HepG2 (cell line): Measurements from ENCODE around the gene MEX3A. TPM values are rescaled to one million over a fixed set of nuclear protein-coding genes. Genes with fewer than 3 reads are reported as not detected.

Experiments
- BCL6 ChIP-seq: IDR thresholded peaks from 2 replicates; pipeline ENCODE4 v1.6.1; 2016; ENCODE audit warnings: missing genetic modification reagents, missing compliant biosample characterization
- GATAD2A ChIP-seq: IDR thresholded peaks from 2 replicates; pipeline ENCODE4 v1.6.1; 2016
- MAFG ChIP-seq: sonication (generic); formaldehyde crosslinking; IDR thresholded peaks from 2 replicates; pipeline ENCODE4 v1.5.1; 2020; ENCODE audit warnings: mild to moderate bottlenecking, missing genetic modification reagents
- MIXL1 ChIP-seq: IDR thresholded peaks from 2 replicates; pipeline ENCODE4 v1.6.1; 2016
- NAIF1 ChIP-seq: sonication (generic); formaldehyde crosslinking; IDR thresholded peaks from 2 replicates; pipeline ENCODE4 v1.5.0; 2020; ENCODE audit warnings: mild to moderate bottlenecking, missing genetic modification reagents, borderline replicate concordance
- NPAS2 ChIP-seq: sonication (generic); formaldehyde crosslinking; IDR thresholded peaks from 2 replicates; pipeline ENCODE4 v1.8.0; 2022; ENCODE audit warnings: mild to moderate bottlenecking, missing genetic modification reagents, borderline replicate concordance
- RXRA ChIP-seq: sonication (generic); formaldehyde crosslinking; IDR thresholded peaks from 2 replicates; pipeline ENCODE4 v1.5.1; 2020; ENCODE audit warnings: missing genetic modification reagents
- SP140L ChIP-seq: sonication (generic); formaldehyde crosslinking; IDR thresholded peaks from 2 replicates; pipeline ENCODE4 v1.4.0; 2020; ENCODE audit warnings: missing genetic modification reagents, borderline replicate concordance
- ZC3H4 ChIP-seq: sonication (generic); formaldehyde crosslinking; IDR thresholded peaks from 2 replicates; pipeline ENCODE4 v1.4.0; 2020; ENCODE audit warnings: missing genetic modification reagents, borderline replicate concordance
- ZFY ChIP-seq: sonication (generic); formaldehyde crosslinking; IDR thresholded peaks from 2 replicates; pipeline ENCODE4 v1.4.0; 2020; ENCODE audit warnings: missing genetic modification reagents
- ZNF501 ChIP-seq: sonication (generic); formaldehyde crosslinking; IDR thresholded peaks from 2 replicates; pipeline ENCODE4 v1.5.1; 2020; ENCODE audit warnings: mild to moderate bottlenecking, moderate library complexity, missing genetic modification reagents
- polyA plus RNA-seq, 8 experiments: library from polyadenylated mRNA; depleted of rRNA in 3 of 8; stranded (reverse) in 7 of 8; unstranded in 1 of 8; fragments of >200 nt; fragmentation: Illumina TruSeq in 4 of 8; extraction: Trizol in 4 of 8; gene quantifications; 2 replicates each; pipeline versions ENCODE4 v1.2.1 to v1.2.3, GENCODE V29; 2011 to 2016; ENCODE audit warnings: low read depth in 4 of 8, missing spikeins in 1 of 8, mixed read lengths in 1 of 8; ENCODE audit not compliant: insufficient read depth in 1 of 8
- total RNA-seq, 5 experiments: library from RNA; depleted of rRNA; stranded (reverse); fragments of >200 nt; fragmentation: Illumina TruSeq; extraction: Trizol; gene quantifications; 2 replicates each; pipeline ENCODE4 v1.2.3, GENCODE V29; 2016; ENCODE audit warnings: low read depth in 1 of 5
- TF ChIP-seq, protein P1 (sequence below): sonication (generic); formaldehyde crosslinking; IDR thresholded peaks from 2 replicates; pipeline ENCODE4 v1.4.0; 2020; ENCODE audit warnings: missing genetic modification reagents
- TF ChIP-seq, protein P2 (sequence below): sonication (generic); formaldehyde crosslinking; IDR thresholded peaks from 2 replicates; pipeline ENCODE4 v1.4.0; 2020; ENCODE audit warnings: missing genetic modification reagents, borderline replicate concordance
- TF ChIP-seq, protein P3 (sequence below), 2 experiments: sonication (generic) in 1 of 2; formaldehyde crosslinking in 1 of 2; IDR thresholded peaks; 2 replicates each; pipeline versions ENCODE4 v1.4.0 to v1.6.1; 2016 to 2020; ENCODE audit warnings: borderline replicate concordance in 1 of 2, low read depth in 1 of 2, mild to moderate bottlenecking in 1 of 2, missing genetic modification reagents in 1 of 2
- TF ChIP-seq, protein P4 (sequence below): sonication (generic); formaldehyde crosslinking; IDR thresholded peaks from 2 replicates; pipeline ENCODE4 v1.5.1; 2020; ENCODE audit warnings: mild to moderate bottlenecking, missing genetic modification reagents, moderate library complexity

MEX3A gene
- total and polyA plus RNA-seq, 2 of the 13 experiments (the other 11 are each of a cell fraction or from before 2014, with no cell fraction given) = 7.6 to 9.1 TPM

DNA sequence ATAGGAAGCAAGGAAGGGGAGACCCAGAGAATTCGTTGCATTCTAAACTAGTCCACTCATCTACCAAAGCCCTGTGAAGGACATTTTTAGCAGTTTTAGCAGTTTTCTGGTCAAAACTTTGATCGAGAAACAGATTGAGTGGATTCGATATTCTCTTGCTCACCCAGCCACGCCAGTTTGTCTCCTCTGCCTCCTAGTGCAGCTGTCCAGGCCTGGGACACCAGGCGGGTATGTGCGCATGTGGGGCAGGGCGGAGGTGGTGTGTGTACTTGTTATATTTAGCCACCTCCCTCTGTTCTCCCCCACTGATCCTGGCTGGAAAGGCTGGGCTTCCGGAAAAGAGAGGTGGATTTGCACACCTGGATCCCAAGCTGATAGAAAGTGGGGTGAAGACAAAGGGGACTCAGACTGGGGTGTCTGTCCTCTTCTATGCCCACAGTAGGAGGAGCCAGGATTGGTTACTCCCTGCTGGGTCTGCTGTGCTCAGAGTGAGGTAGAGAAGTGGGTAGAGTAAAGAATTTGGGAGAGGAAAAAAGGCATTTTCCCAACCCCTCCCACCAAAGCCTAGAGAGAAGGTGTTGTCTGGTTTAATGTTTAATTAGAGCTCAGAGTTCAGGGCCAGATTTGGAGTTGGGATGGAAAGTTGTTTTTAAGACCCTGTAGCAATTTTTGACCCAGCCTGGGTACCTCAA lies 36.1 kb upstream of the MEX3A start (continued):
- TF ChIP-seq, protein P1, sequence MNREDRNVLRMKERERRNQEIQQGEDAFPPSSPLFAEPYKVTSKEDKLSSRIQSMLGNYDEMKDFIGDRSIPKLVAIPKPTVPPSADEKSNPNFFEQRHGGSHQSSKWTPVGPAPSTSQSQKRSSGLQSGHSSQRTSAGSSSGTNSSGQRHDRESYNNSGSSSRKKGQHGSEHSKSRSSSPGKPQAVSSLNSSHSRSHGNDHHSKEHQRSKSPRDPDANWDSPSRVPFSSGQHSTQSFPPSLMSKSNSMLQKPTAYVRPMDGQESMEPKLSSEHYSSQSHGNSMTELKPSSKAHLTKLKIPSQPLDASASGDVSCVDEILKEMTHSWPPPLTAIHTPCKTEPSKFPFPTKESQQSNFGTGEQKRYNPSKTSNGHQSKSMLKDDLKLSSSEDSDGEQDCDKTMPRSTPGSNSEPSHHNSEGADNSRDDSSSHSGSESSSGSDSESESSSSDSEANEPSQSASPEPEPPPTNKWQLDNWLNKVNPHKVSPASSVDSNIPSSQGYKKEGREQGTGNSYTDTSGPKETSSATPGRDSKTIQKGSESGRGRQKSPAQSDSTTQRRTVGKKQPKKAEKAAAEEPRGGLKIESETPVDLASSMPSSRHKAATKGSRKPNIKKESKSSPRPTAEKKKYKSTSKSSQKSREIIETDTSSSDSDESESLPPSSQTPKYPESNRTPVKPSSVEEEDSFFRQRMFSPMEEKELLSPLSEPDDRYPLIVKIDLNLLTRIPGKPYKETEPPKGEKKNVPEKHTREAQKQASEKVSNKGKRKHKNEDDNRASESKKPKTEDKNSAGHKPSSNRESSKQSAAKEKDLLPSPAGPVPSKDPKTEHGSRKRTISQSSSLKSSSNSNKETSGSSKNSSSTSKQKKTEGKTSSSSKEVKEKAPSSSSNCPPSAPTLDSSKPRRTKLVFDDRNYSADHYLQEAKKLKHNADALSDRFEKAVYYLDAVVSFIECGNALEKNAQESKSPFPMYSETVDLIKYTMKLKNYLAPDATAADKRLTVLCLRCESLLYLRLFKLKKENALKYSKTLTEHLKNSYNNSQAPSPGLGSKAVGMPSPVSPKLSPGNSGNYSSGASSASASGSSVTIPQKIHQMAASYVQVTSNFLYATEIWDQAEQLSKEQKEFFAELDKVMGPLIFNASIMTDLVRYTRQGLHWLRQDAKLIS (CRISPR knock-in tag) = no peak
- TF ChIP-seq MAFG (no peak), BCL6 (CRISPR knock-in tag) (peak; percentile 12; the same call in 1 of the 2 replicates), NPAS2 (no peak), NAIF1 (CRISPR knock-in tag) (no peak), ZFY (CRISPR knock-in tag) (peak; percentile 75), MIXL1 (CRISPR knock-in tag) (peak; percentile 56), GATAD2A (peak; percentile 40), RXRA (peak; percentile 50; the same call in 1 of the 2 replicates), SP140L (CRISPR knock-in tag) (no peak), ZC3H4 (0 out of 2 replicates have a peak, but pooled peaks have one; percentile 27), ZNF501 (CRISPR knock-in tag) (0 out of 2 replicates have a peak, but pooled peaks have one; percentile 25)
- TF ChIP-seq, protein P2, sequence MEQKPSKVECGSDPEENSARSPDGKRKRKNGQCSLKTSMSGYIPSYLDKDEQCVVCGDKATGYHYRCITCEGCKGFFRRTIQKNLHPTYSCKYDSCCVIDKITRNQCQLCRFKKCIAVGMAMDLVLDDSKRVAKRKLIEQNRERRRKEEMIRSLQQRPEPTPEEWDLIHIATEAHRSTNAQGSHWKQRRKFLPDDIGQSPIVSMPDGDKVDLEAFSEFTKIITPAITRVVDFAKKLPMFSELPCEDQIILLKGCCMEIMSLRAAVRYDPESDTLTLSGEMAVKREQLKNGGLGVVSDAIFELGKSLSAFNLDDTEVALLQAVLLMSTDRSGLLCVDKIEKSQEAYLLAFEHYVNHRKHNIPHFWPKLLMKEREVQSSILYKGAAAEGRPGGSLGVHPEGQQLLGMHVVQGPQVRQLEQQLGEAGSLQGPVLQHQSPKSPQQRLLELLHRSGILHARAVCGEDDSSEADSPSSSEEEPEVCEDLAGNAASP (CRISPR knock-in tag) = 0 out of 2 replicates have a peak, but pooled peaks have one; percentile 27
- TF ChIP-seq, protein P3, sequence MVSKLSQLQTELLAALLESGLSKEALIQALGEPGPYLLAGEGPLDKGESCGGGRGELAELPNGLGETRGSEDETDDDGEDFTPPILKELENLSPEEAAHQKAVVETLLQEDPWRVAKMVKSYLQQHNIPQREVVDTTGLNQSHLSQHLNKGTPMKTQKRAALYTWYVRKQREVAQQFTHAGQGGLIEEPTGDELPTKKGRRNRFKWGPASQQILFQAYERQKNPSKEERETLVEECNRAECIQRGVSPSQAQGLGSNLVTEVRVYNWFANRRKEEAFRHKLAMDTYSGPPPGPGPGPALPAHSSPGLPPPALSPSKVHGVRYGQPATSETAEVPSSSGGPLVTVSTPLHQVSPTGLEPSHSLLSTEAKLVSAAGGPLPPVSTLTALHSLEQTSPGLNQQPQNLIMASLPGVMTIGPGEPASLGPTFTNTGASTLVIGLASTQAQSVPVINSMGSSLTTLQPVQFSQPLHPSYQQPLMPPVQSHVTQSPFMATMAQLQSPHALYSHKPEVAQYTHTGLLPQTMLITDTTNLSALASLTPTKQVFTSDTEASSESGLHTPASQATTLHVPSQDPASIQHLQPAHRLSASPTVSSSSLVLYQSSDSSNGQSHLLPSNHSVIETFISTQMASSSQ (IDR thresholded peaks at IDR 0.05; ENCODE audit: low read depth) = peak; percentile 85
- TF ChIP-seq, protein P3 (CRISPR knock-in tag; IDR thresholded peaks at IDR 0.05; ENCODE audit: borderline replicate concordance) = peak; percentile 91; the same call in 1 of the 2 replicates
- TF ChIP-seq, protein P4, sequence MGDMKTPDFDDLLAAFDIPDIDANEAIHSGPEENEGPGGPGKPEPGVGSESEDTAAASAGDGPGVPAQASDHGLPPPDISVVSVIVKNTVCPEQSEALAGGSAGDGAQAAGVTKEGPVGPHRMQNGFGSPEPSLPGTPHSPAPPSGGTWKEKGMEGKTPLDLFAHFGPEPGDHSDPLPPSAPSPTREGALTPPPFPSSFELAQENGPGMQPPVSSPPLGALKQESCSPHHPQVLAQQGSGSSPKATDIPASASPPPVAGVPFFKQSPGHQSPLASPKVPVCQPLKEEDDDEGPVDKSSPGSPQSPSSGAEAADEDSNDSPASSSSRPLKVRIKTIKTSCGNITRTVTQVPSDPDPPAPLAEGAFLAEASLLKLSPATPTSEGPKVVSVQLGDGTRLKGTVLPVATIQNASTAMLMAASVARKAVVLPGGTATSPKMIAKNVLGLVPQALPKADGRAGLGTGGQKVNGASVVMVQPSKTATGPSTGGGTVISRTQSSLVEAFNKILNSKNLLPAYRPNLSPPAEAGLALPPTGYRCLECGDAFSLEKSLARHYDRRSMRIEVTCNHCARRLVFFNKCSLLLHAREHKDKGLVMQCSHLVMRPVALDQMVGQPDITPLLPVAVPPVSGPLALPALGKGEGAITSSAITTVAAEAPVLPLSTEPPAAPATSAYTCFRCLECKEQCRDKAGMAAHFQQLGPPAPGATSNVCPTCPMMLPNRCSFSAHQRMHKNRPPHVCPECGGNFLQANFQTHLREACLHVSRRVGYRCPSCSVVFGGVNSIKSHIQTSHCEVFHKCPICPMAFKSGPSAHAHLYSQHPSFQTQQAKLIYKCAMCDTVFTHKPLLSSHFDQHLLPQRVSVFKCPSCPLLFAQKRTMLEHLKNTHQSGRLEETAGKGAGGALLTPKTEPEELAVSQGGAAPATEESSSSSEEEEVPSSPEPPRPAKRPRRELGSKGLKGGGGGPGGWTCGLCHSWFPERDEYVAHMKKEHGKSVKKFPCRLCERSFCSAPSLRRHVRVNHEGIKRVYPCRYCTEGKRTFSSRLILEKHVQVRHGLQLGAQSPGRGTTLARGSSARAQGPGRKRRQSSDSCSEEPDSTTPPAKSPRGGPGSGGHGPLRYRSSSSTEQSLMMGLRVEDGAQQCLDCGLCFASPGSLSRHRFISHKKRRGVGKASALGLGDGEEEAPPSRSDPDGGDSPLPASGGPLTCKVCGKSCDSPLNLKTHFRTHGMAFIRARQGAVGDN = peak; percentile 89
